Choroid plexus epithelial cell (primary cell): ENCODE data around the gene OGG1.

Experiments used
- DNase-seq: peaks from one replicate; pipeline ENCODE4 v3.0.0-alpha.2; 2010; ENCODE audit warnings: low read depth
- H3K4me3 ChIP-seq: 2 replicates; pipeline ENCODE4 v1.5.1; 2011; ENCODE audit warnings: low read depth, mild to moderate bottlenecking, control low read depth, low read length, moderate library complexity
- CTCF ChIP-seq: conservative IDR thresholded peaks from 2 replicates; pipeline ENCODE4 v1.5.1; 2011; ENCODE audit warnings: low read depth, mild to moderate bottlenecking, control low read depth, inconsistent platforms, low read length, moderate library complexity

OGG1 gene

GRCh38 chr3:9779075-9779593 is 29.4 kb downstream of the OGG1 start:
- DNase-seq: no peak
- H3K4me3 ChIP-seq: no peak overlapping the region
- no peak for TF ChIP-seq CTCF

- DNase-seq: no peak
- no peak for TF ChIP-seq CTCF
- no peak overlapping the region for H3K4me3 ChIP-seq
These were observed 30.1 kb downstream of the OGG1 start for GRCh38 chr3:9779721-9780457.

GRCh38 chr3:9780458-9780812 is 30.7 kb downstream of the OGG1 start:
- H3K4me3 ChIP-seq: no peak overlapping the region
- no peak for TF ChIP-seq CTCF
- DNase-seq: no peak

GRCh38 chr3:9780910-9781309 is 31.2 kb downstream of the OGG1 start:
- no peak for DNase-seq
- H3K4me3 ChIP-seq: no peak overlapping the region
- TF ChIP-seq CTCF: no peak

- H3K4me3 ChIP-seq: no peak overlapping the region
- no peak for TF ChIP-seq CTCF
- DNase-seq: no peak
These were observed 31.8 kb downstream of the OGG1 start for GRCh38 chr3:9781551-9781950.

GRCh38 chr3:9781978-9782603 is 32.3 kb downstream of the OGG1 start:
- H3K4me3 ChIP-seq: no peak overlapping the region
- TF ChIP-seq CTCF: no peak
- DNase-seq: no peak

GRCh38 chr3:9782770-9783169 is 33.0 kb downstream of the OGG1 start:
- no peak for TF ChIP-seq CTCF
- H3K4me3 ChIP-seq: no peak overlapping the region
- DNase-seq: no peak
